ENCODE data around the gene TSPAN5.

DNA sequence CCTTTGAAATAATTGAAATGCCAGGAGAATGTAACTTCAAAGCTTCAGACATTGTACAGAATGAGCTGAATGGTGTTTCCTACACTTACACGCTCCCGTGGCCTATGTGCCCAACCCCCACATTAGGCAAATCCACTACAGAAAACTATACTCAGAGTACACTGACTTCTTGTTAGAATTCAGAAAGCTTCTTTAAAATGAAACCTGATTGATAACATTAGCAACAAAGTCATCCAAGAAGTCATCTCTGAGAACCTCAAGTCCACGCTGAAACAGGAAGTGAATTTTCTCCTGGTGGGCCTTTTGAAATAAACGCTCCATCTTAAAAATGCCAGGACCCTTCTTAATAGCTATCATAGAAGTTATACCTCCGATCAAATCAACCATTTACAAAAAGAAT lies 136.3 kb downstream of the TSPAN5 start:
- TF ChIP-seq, protein P1, sequence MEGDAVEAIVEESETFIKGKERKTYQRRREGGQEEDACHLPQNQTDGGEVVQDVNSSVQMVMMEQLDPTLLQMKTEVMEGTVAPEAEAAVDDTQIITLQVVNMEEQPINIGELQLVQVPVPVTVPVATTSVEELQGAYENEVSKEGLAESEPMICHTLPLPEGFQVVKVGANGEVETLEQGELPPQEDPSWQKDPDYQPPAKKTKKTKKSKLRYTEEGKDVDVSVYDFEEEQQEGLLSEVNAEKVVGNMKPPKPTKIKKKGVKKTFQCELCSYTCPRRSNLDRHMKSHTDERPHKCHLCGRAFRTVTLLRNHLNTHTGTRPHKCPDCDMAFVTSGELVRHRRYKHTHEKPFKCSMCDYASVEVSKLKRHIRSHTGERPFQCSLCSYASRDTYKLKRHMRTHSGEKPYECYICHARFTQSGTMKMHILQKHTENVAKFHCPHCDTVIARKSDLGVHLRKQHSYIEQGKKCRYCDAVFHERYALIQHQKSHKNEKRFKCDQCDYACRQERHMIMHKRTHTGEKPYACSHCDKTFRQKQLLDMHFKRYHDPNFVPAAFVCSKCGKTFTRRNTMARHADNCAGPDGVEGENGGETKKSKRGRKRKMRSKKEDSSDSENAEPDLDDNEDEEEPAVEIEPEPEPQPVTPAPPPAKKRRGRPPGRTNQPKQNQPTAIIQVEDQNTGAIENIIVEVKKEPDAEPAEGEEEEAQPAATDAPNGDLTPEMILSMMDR (IDR thresholded peaks at IDR 0.05; ENCODE audit: poor library complexity, severe bottlenecking): no peak
- TF ChIP-seq EP300 (conservative IDR thresholded peaks at IDR 0.05; ENCODE audit: poor library complexity, severe bottlenecking) (no peak), MXI1 (conservative IDR thresholded peaks at IDR 0.05; ENCODE audit: poor library complexity, severe bottlenecking) (no peak), EZH2 (IDR thresholded peaks at IDR 0.05; ENCODE audit: borderline replicate concordance, insufficient read depth, low read length, poor library complexity, severe bottlenecking) (no peak)

Data from neural cell (in vitro differentiated cells).